ENCODE measurements around the gene XRCC6. TPM values are rescaled to one million over a fixed set of nuclear protein-coding genes. Genes with fewer than 3 reads are reported as not detected.
"Not testable (repeated sequence)": the region's sequence is repeated elsewhere in the genome, so short reads cannot be mapped to it uniquely, and the experiment has no call there.

XRCC6 gene
- total RNA-seq, 2 donors from 2014 or later, result 247 to 254 TPM

GRCh38 chr22:41621911-41622179, 750 bp downstream of the XRCC6 start:
- DNase-seq (ENCODE audit: low spot score), result no peak
- intact Hi-C loops (cut with DNase I), result loop anchor here (2.0 kb wide), 1 partner anchor 33 kb away; the partner anchor contains the start of gene PMM1
- Histone ChIP-seq H3K36me3 (peaks cover 0 to 8% of the 10 kb centered on the region in 2 donors), H3K4me1 (replicated peaks) (peaks cover 5% of the 10 kb centered on the region), H3K9me3 (no peaks in the 10 kb centered on the region), H3K27ac (peak overlapping the region; percentile 96 to 99), H3K27me3 (replicated peaks; ENCODE audit: insufficient read depth) (no peaks in the 10 kb centered on the region), H3K4me3 (peak overlapping the region; percentile 95 to 97)
- TF ChIP-seq CTCF (IDR thresholded peaks at IDR 0.05) (no peak), POLR2AphosphoS5 (IDR thresholded peaks at IDR 0.05) (no peak), POLR2A (IDR thresholded peaks at IDR 0.05) (no peak)
- WGBS, result 3% methylated on average over 8 of the region's 8 CpGs

- no peak for DNase-seq (ENCODE audit: low spot score)
- H3K9me3 ChIP-seq, result no peaks in the 10 kb centered on the region
- H3K36me3 ChIP-seq, result peaks cover 0 to 16% of the 10 kb centered on the region in 2 donors
- peaks cover 5% of the 10 kb centered on the region for H3K4me1 ChIP-seq (replicated peaks)
- no peak overlapping the region for H3K4me3 ChIP-seq
- intact Hi-C loops (cut with DNase I), result no loop called here
- 94% methylated on average over 7 of the region's 7 CpGs for WGBS
- TF ChIP-seq POLR2A (IDR thresholded peaks at IDR 0.05) (no peak), CTCF (IDR thresholded peaks at IDR 0.05) (no peak)
- no peak overlapping the region for H3K27ac ChIP-seq
- H3K27me3 ChIP-seq (replicated peaks; ENCODE audit: insufficient read depth), result no peaks in the 10 kb centered on the region
Observed at GRCh38 chr22:41625577-41625976, 4.5 kb downstream of the XRCC6 start.

GRCh38 chr22:41631115-41631514, 10.0 kb downstream of the XRCC6 start:
- H3K27me3 ChIP-seq (replicated peaks; ENCODE audit: insufficient read depth); H3K9me3 ChIP-seq; intact Hi-C loops (cut with DNase I); DNase-seq (ENCODE audit: low spot score); H3K4me1 ChIP-seq (replicated peaks); H3K36me3 ChIP-seq; H3K4me3 ChIP-seq; H3K27ac ChIP-seq: not testable (repeated sequence)
- WGBS, result 98% methylated on average over 11 of the region's 28 CpGs

GRCh38 chr22:41631615-41632014, 10.5 kb downstream of the XRCC6 start:
- H3K4me1 ChIP-seq (replicated peaks); intact Hi-C loops (cut with DNase I); H3K36me3 ChIP-seq; H3K27me3 ChIP-seq (replicated peaks; ENCODE audit: insufficient read depth); H3K9me3 ChIP-seq; H3K27ac ChIP-seq; H3K4me3 ChIP-seq; DNase-seq (ENCODE audit: low spot score): not testable (repeated sequence)
- 100% methylated on average over 4 of the region's 23 CpGs for WGBS

- H3K27me3 ChIP-seq (replicated peaks; ENCODE audit: insufficient read depth); H3K4me1 ChIP-seq (replicated peaks); H3K36me3 ChIP-seq; H3K4me3 ChIP-seq; intact Hi-C loops (cut with DNase I); DNase-seq (ENCODE audit: low spot score); H3K27ac ChIP-seq; H3K9me3 ChIP-seq: not testable (repeated sequence)
- WGBS, result 92% methylated on average over 8 of the region's 8 CpGs
Observed at GRCh38 chr22:41634610-41635009, 13.5 kb downstream of the XRCC6 start.

- no peaks in the 10 kb centered on the region for H3K4me1 ChIP-seq (replicated peaks)
- peak; percentile 6 for DNase-seq (ENCODE audit: low spot score)
- no peak overlapping the region for H3K4me3 ChIP-seq
- no peaks in the 10 kb centered on the region for H3K9me3 ChIP-seq
- no peak for TF ChIP-seq POLR2A (IDR thresholded peaks at IDR 0.05)
- no peak for TF ChIP-seq POLR2AphosphoS5 (IDR thresholded peaks at IDR 0.05)
- no peak for TF ChIP-seq CTCF (IDR thresholded peaks at IDR 0.05)
- no peak overlapping the region for H3K27ac ChIP-seq
- WGBS, result 46% methylated on average over 7 of the region's 7 CpGs
- no peaks in the 10 kb centered on the region for H3K27me3 ChIP-seq (replicated peaks; ENCODE audit: insufficient read depth)
- intact Hi-C loops (cut with DNase I), result no loop called here
- H3K36me3 ChIP-seq, result peaks cover 0 to 2% of the 10 kb centered on the region in 2 donors
Observed at GRCh38 chr22:41636467-41636866, 15.4 kb downstream of the XRCC6 start.

GRCh38 chr22:41637623-41638022, 16.5 kb downstream of the XRCC6 start:
- H3K4me1 ChIP-seq (replicated peaks); H3K9me3 ChIP-seq; intact Hi-C loops (cut with DNase I); H3K36me3 ChIP-seq; H3K4me3 ChIP-seq; DNase-seq (ENCODE audit: low spot score); H3K27me3 ChIP-seq (replicated peaks; ENCODE audit: insufficient read depth); H3K27ac ChIP-seq: not testable (repeated sequence)
- 96% methylated on average over 8 of the region's 8 CpGs for WGBS

Measured in prostate gland (tissue), 2 donors.